ENCODE data around the gene GGACT. TPM values are rescaled to one million over a fixed set of nuclear protein-coding genes. Genes with fewer than 3 reads are reported as not detected.

The GGACT gene
- polyA plus RNA-seq, 6 donors from 2014 or later, result 0.46 to 7.7 (median 6.3) TPM

DNA sequence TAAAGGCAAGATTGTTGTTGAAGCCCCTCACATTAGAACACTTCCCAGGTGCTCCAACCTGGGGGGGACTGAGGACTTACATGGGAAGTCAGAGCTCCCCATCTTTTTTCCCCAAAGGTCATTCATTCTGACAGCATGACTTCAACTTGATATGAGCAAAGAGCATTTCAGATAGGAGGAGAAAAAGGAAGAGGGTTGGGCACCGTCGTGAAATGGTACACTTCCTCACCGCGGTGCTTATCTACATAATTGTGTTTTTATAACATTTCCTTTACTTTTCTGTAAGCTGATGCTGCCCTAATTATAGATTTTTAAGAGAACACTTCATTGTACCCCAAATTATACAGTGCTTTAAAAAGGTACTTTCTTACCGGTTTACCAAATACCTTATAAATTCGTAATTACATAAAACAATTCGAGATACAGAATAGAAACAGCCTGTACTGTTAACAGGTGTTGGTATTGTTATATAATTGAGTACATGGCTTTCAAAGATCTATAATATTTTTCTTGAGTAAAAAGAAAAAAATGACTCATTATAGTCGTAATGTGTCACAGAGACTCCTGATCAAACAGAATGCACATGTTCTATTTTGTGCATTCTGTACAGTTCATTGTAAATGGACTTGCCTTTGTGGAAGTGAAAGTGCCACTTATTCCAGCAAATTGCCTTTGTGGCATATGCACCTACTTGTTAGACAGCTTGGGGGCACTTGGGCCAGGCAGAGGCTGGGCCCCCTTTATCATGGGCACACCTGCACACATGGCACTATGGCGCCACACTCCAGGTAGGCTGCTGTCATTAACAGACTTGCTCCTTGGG lies 81.8 kb downstream of the GGACT start:
- H3K4me3 Mint-ChIP-seq, result peak overlapping the region in 1 of 8 donors; percentile 74
- ATAC-seq (ENCODE audit: low read depth in 2 of 2), result no peak

DNA sequence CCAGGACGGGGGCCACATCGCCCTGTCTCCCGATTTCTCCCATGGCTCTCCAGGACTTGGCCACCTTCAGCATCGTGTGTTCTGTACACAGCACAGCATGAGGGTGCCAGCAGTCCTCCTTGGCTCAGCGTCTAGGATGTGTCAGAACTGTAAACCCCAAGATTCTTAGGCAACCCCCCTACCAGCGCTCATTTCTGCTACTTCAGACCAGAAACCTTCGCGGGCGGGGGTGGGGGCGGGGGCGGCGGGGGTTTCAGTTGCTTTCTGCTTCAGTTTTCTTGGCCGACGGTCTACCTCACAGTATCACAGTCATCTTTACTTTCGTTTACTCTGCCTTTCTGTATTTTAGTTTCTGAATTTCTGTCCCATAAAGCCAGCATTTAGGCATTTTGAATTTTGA lies 82.4 kb downstream of the GGACT start:
- H3K4me1 Mint-ChIP-seq, result peaks cover 5 to 15% (median 11%) of the 10 kb centered on the region in 3 donors
- H3K4me3 Mint-ChIP-seq, result no peak overlapping the region
- H3K36me3 Mint-ChIP-seq, result no peaks in the 10 kb centered on the region
- no peak for ATAC-seq (ENCODE audit: low read depth in 2 of 2)
- peaks cover 4 to 10% (median 9%) of the 10 kb centered on the region in 3 donors for H3K27me3 Mint-ChIP-seq
- H3K9me3 Mint-ChIP-seq, result no peaks in the 10 kb centered on the region
- H3K27ac Mint-ChIP-seq, result peak overlapping the region in 1 of 6 donors; percentile 30
- no peak for DNase-seq

More for the DNA sequence above, 81.8 kb downstream of the GGACT start:
- Mint-ChIP-seq H3K4me1 (peaks cover 5 to 15% (median 11%) of the 10 kb centered on the region in 3 donors), H3K9me3 (no peaks in the 10 kb centered on the region), H3K27ac (peak overlapping the region in 1 of 6 donors; percentile 30), H3K27me3 (peaks cover 4 to 10% (median 9%) of the 10 kb centered on the region in 3 donors), H3K36me3 (no peaks in the 10 kb centered on the region)
- no peak for DNase-seq

- H3K4me1 Mint-ChIP-seq, result peaks cover 5 to 15% (median 11%) of the 10 kb centered on the region in 3 donors
- no peak overlapping the region for H3K27ac Mint-ChIP-seq
- DNase-seq (no peak), ATAC-seq (ENCODE audit: low read depth in 2 of 2) (no peak)
- no peak overlapping the region for H3K4me3 Mint-ChIP-seq
- no peaks in the 10 kb centered on the region for H3K9me3 Mint-ChIP-seq
- no peaks in the 10 kb centered on the region for H3K36me3 Mint-ChIP-seq
- peaks cover 4 to 10% (median 9%) of the 10 kb centered on the region in 3 donors for H3K27me3 Mint-ChIP-seq
Observed at GRCh38 chr13:100503622-100504021, 85.0 kb downstream of the GGACT start.

DNA sequence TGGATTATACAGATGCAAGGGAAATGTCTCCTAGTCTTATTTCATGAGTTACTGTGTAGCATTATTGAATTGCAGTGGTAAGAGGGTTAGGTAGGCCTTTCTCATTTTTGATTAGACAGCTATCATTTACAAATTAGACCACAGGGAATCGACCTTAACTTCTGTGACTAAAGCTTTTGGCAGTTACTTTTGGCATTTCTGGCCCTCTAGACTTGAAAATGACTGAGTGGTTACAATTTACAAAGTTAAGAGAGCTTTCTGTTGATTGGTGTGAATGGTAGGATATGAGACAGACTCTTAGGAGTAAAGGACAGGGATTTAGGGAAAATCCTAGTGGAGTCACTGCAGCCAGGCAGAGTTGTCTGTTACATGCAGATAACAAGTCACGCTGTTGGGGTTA lies 86.1 kb downstream of the GGACT start:
- H3K9me3 Mint-ChIP-seq, result no peaks in the 10 kb centered on the region
- DNase-seq (no peak), ATAC-seq (ENCODE audit: low read depth in 2 of 2) (no peak)
- no peaks in the 10 kb centered on the region for H3K36me3 Mint-ChIP-seq
- peaks cover 5 to 15% (median 11%) of the 10 kb centered on the region in 3 donors for H3K4me1 Mint-ChIP-seq
- no peak overlapping the region for H3K4me3 Mint-ChIP-seq
- H3K27me3 Mint-ChIP-seq, result peaks cover 4 to 10% (median 9%) of the 10 kb centered on the region in 3 donors
- no peak overlapping the region for H3K27ac Mint-ChIP-seq

GRCh38 chr13:100497389-100497788 lies 91.2 kb downstream of the GGACT start:
- Mint-ChIP-seq H3K4me3 (no peak overlapping the region), H3K4me1 (peaks cover 0 to under 1% (median 0%) of the 10 kb centered on the region in 3 donors), H3K9me3 (no peaks in the 10 kb centered on the region), H3K27ac (no peak overlapping the region), H3K36me3 (no peaks in the 10 kb centered on the region), H3K27me3 (peaks cover under 1 to 4% (median 3%) of the 10 kb centered on the region in 3 donors)
- no peak for ATAC-seq (ENCODE audit: low read depth in 2 of 2)
- no peak for DNase-seq

DNA sequence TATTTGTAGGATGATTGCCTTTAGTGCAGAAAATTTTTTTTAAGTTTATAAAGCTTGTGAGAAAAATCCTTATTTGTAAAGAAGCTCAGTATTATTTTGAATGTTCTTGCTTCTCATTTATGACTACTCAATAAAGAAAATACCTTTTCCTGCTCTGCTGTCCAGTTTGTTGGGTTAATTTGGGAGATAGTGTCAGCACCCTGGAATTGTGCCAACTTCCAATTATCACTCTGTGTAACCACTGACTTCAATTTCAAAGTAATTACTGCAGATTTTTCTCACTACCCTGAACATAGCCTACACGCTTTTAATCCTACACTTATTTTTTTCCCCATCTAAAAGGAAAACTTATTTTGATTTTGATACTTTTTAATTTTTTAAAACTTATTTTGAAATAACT lies 93.1 kb downstream of the GGACT start:
- Mint-ChIP-seq H3K27me3 (no peaks in the 10 kb centered on the region), H3K27ac (no peak overlapping the region), H3K4me1 (no peaks in the 10 kb centered on the region), H3K36me3 (no peaks in the 10 kb centered on the region), H3K9me3 (no peaks in the 10 kb centered on the region), H3K4me3 (no peak overlapping the region)
- no peak for DNase-seq
- no peak for ATAC-seq (ENCODE audit: low read depth in 2 of 2)

DNA sequence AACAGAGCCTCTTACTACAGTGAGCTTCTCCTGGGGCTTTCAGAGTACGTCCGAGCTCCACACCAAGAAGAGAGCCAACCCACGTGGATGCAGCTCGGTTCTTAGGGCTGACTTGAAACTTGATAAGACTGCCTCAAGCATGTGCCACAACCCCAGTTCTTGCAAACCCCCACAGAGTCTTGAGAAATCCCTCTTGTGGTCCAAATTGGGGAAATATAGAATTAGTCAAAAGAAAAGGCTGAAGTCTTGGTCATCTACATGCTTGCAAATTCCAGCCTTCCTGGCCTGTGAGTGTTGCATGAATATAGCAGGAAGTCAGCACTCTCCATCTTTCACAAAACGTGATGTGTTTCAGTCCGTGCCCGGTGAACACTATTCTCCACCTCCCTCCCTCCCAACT lies 95.2 kb downstream of the GGACT start:
- H3K4me3 Mint-ChIP-seq, result no peak overlapping the region
- no peak overlapping the region for H3K27ac Mint-ChIP-seq
- H3K4me1 Mint-ChIP-seq, result no peaks in the 10 kb centered on the region
- no peaks in the 10 kb centered on the region for H3K9me3 Mint-ChIP-seq
- DNase-seq, result no peak
- H3K36me3 Mint-ChIP-seq, result no peaks in the 10 kb centered on the region
- ATAC-seq (ENCODE audit: low read depth in 2 of 2), result no peak
- H3K27me3 Mint-ChIP-seq, result no peaks in the 10 kb centered on the region

- peak overlapping the region in 1 of 8 donors; percentile 37 for H3K4me3 Mint-ChIP-seq
- no peaks in the 10 kb centered on the region for H3K4me1 Mint-ChIP-seq
- H3K36me3 Mint-ChIP-seq, result no peaks in the 10 kb centered on the region
- H3K27me3 Mint-ChIP-seq, result no peaks in the 10 kb centered on the region
- peak overlapping the region in 1 of 6 donors; percentile 18 for H3K27ac Mint-ChIP-seq
- DNase-seq, result no peak
- H3K9me3 Mint-ChIP-seq, result no peaks in the 10 kb centered on the region
- ATAC-seq (ENCODE audit: low read depth in 2 of 2), result no peak
Observed at GRCh38 chr13:100491164-100491842, 97.3 kb downstream of the GGACT start.

GRCh38 chr13:100490692-100491091 lies 97.9 kb downstream of the GGACT start:
- H3K4me3 Mint-ChIP-seq, result no peak overlapping the region
- ATAC-seq (ENCODE audit: low read depth in 2 of 2), result no peak
- H3K27ac Mint-ChIP-seq, result no peak overlapping the region
- no peaks in the 10 kb centered on the region for H3K27me3 Mint-ChIP-seq
- H3K4me1 Mint-ChIP-seq, result no peaks in the 10 kb centered on the region
- no peaks in the 10 kb centered on the region for H3K36me3 Mint-ChIP-seq
- DNase-seq, result no peak
- no peaks in the 10 kb centered on the region for H3K9me3 Mint-ChIP-seq

GRCh38 chr13:100485265-100485664 lies 103.3 kb downstream of the GGACT start:
- Mint-ChIP-seq H3K4me1 (peaks cover 12 to 16% (median 12%) of the 10 kb centered on the region in 3 donors), H3K27me3 (no peaks in the 10 kb centered on the region), H3K27ac (no peak overlapping the region), H3K36me3 (no peaks in the 10 kb centered on the region), H3K9me3 (no peaks in the 10 kb centered on the region), H3K4me3 (no peak overlapping the region)
- ATAC-seq (ENCODE audit: low read depth in 2 of 2), result no peak
- no peak for DNase-seq

- Mint-ChIP-seq H3K4me3 (no peak overlapping the region), H3K4me1 (peaks cover 12 to 16% (median 12%) of the 10 kb centered on the region in 3 donors), H3K27me3 (no peaks in the 10 kb centered on the region), H3K9me3 (no peaks in the 10 kb centered on the region), H3K27ac (no peak overlapping the region), H3K36me3 (no peaks in the 10 kb centered on the region)
- ATAC-seq (ENCODE audit: low read depth in 2 of 2), result no peak
- no peak for DNase-seq
Observed at GRCh38 chr13:100484702-100485101, 103.9 kb downstream of the GGACT start.

DNA sequence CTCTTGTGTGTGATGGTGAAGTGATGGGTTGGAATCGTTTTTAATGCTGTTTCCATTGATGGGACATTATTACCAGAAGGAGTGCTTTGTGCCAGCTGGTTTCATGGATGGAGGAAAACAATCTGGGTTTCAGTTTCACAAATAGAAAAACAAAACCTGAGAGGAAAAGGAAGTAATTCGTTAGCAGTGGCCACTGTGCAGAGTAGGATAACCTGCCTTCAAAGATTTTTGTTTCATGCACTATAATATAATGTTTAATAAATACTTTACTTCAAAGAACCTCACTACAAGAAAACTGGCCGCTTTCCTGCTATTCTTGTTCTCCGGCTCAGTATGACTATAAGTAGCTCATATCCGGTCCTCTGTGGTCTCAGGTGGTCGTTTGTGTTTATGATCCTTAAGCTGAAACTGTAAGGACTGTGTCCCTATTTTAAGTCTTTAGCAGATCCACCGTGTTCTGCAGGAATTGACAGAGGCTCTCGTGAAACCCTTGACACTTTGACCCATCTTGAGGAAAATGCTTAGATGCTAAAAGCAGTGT lies 104.7 kb downstream of the GGACT start:
- no peaks in the 10 kb centered on the region for H3K36me3 Mint-ChIP-seq
- H3K27me3 Mint-ChIP-seq, result no peaks in the 10 kb centered on the region
- H3K27ac Mint-ChIP-seq, result no peak overlapping the region
- DNase-seq, result no peak
- ATAC-seq (ENCODE audit: low read depth in 2 of 2), result no peak
- H3K9me3 Mint-ChIP-seq, result no peaks in the 10 kb centered on the region
- H3K4me1 Mint-ChIP-seq, result peaks cover 12 to 16% (median 12%) of the 10 kb centered on the region in 3 donors
- no peak overlapping the region for H3K4me3 Mint-ChIP-seq

GRCh38 chr13:100483139-100483538 lies 105.5 kb downstream of the GGACT start:
- Mint-ChIP-seq H3K9me3 (no peaks in the 10 kb centered on the region), H3K4me1 (peaks cover 12 to 16% (median 12%) of the 10 kb centered on the region in 3 donors), H3K4me3 (no peak overlapping the region), H3K27ac (peak overlapping the region in 2 of 6 donors; percentile 1 to 7), H3K27me3 (no peaks in the 10 kb centered on the region), H3K36me3 (no peaks in the 10 kb centered on the region)
- DNase-seq (no peak), ATAC-seq (ENCODE audit: low read depth in 2 of 2) (no peak)

GRCh38 chr13:100480676-100481075 lies 107.9 kb downstream of the GGACT start:
- Mint-ChIP-seq H3K9me3 (no peaks in the 10 kb centered on the region), H3K4me1 (peaks cover 12 to 16% (median 12%) of the 10 kb centered on the region in 3 donors), H3K36me3 (no peaks in the 10 kb centered on the region), H3K4me3 (no peak overlapping the region), H3K27me3 (no peaks in the 10 kb centered on the region), H3K27ac (no peak overlapping the region)
- ATAC-seq (ENCODE audit: low read depth in 2 of 2), result no peak
- DNase-seq, result no peak
